Mucosa of stomach (tissue), 1 donor: ENCODE results near the gene NAA38.

ENCODE experiments used
- H3K27me3 ChIP-seq: one replicate; pipeline ENCODE4 v1.7.0; 2013; ENCODE audit warnings: mild to moderate bottlenecking, low read length; ENCODE audit not compliant: control insufficient read depth, insufficient read depth
- H3K36me3 ChIP-seq: one replicate; pipeline ENCODE4 v1.7.0; 2013; ENCODE audit warnings: low read length; ENCODE audit not compliant: control insufficient read depth, insufficient read depth
- H3K4me1 ChIP-seq: one replicate; pipeline ENCODE4 v1.7.0; 2013; ENCODE audit warnings: mild to moderate bottlenecking, low read length; ENCODE audit not compliant: control insufficient read depth, insufficient read depth
- H3K4me3 ChIP-seq: one replicate; pipeline ENCODE4 v1.7.0; 2013; ENCODE audit warnings: low read length
- H3K9ac ChIP-seq: one replicate; pipeline ENCODE4 v1.7.0; 2013; ENCODE audit warnings: mild to moderate bottlenecking, low read length, moderate library complexity
- H3K9me3 ChIP-seq: one replicate; pipeline ENCODE4 v1.7.0; 2013; ENCODE audit warnings: mild to moderate bottlenecking, low read length, moderate library complexity; ENCODE audit not compliant: control insufficient read depth
- donor health status: Pancreatic carcinoma.

Gene NAA38

GRCh38 chr17:7887038-7887481 lies 29.7 kb upstream of the NAA38 start:
- H3K4me3 ChIP-seq, result no peak overlapping the region
- no peaks in the 10 kb centered on the region for H3K9me3 ChIP-seq
- peaks cover 40% of the 10 kb centered on the region for H3K4me1 ChIP-seq
- H3K36me3 ChIP-seq, result peaks cover 5% of the 10 kb centered on the region
- H3K9ac ChIP-seq, result peak overlapping the region; percentile 79
- H3K27me3 ChIP-seq, result no peaks in the 10 kb centered on the region

GRCh38 chr17:7886227-7887037 lies 29.1 kb upstream of the NAA38 start:
- H3K4me1 ChIP-seq, result peaks cover 45% of the 10 kb centered on the region
- H3K9ac ChIP-seq, result peak overlapping the region; percentile 79
- H3K9me3 ChIP-seq, result no peaks in the 10 kb centered on the region
- H3K36me3 ChIP-seq, result peaks cover 5% of the 10 kb centered on the region
- H3K27me3 ChIP-seq, result no peaks in the 10 kb centered on the region
- peak overlapping the region; percentile 84 for H3K4me3 ChIP-seq

DNA sequence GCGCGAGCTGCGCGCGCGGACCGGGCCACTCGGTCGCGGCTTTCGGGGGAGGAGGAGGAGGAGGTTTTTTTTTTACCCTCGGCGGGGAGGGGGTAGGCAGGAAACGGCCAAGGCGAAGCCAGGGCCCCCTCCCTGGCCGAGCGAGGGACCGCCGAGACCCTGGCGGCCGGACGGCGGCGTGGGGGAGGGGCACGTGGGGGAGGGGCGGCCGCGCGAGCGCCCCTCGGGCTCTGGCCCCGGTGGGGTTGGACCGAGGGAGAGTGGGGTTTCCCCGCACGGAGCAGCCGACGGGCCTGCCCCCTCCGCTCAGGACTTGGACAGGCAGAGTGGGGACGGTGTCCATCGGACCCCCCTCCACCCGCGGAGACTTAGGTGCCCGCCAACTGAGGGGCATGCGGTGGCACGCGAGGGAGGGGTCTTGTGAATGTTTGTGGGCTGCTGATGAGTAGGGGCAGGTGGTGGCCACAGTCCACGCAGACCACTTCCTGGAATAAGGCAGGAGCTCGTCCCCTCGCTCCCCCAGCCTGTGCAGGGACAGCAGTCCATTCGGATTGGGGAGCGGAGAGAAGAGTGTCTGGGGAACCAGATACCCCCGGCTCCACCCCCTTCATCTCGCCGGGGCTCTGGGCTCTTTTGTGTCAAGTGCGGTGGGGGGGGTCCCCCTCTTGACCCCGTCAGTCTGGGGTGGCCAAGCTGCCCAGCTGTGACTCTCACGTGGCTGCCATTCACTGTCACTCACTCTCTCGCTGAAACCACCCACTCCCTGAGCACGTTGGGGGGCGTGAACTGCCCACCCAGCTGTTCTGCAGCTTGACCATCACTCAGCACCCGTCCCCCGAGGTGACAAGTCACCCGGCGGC lies 28.2 kb upstream of the NAA38 start:
- Histone ChIP-seq H3K36me3 (peaks cover under 1% of the 10 kb centered on the region), H3K9me3 (no peaks in the 10 kb centered on the region), H3K9ac (peak overlapping the region; percentile 79), H3K4me1 (peaks cover 45% of the 10 kb centered on the region), H3K4me3 (peak overlapping the region; percentile 84), H3K27me3 (no peaks in the 10 kb centered on the region)

DNA sequence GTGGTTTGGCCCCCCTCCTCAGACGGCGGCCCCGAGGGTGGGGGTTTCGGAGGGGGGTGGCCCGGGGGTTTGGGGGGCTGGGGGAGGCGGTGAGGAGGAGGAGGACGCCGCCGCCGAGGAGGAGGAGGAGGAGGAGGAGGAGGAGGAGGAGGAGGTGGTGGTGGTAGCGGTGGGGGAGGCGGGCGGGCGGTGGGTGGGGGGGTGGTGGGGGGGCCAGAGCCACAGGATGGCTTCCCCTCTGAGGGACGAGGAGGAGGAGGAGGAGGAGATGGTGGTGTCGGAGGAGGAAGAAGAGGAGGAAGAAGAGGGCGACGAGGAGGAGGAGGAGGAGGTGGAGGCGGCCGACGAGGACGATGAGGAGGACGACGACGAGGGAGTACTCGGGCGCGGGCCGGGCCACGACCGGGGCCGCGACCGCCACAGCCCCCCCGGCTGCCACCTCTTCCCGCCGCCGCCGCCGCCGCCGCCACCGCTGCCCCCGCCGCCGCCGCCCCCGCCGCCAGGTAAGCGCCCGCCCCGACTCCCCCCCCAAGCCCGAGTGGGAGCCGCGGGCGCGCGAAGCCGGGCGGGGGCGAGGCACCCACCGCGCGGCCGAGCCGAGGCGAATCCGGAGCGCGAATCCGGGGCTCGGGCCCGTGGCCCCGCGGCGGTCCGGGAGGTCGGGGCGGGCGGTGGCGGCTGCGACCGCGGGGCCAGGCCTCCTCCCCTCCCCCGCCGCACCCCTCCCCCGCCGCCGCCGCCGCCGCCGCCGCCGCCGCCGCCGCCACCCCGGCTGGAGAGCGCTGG lies 27.4 kb upstream of the NAA38 start:
- peaks cover 43% of the 10 kb centered on the region for H3K4me1 ChIP-seq
- H3K4me3 ChIP-seq, result no peak overlapping the region
- no peaks in the 10 kb centered on the region for H3K9me3 ChIP-seq
- H3K27me3 ChIP-seq, result no peaks in the 10 kb centered on the region
- no peaks in the 10 kb centered on the region for H3K36me3 ChIP-seq
- peak overlapping the region; percentile 79 for H3K9ac ChIP-seq

DNA sequence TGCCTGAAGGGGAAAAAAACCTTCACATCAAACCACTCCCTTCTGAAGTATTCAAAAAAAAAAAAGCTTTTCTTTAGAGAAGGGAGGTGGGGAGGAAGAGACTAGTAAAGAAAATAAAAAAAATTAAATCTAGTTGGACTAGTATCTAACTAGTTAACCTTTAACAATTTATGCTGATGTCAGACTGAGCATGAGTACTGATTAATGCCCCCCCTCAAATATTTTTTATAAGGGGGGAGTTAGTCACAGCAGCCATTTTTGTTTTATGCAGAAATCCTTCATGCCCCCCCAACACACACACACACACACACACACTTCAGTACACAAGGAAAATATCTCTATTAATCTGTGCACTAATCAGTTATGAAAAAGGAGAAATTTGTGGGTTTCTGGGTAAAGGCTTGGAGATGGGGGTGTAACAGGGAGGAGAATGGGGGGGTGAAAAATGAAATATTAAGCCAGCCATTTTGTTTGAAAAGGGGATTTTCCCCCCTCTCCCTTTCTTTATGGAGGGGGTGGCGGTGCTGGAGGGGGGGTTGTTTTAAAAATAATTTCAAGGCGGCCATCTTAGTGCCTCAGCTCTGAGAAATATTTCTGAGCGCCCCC lies 26.5 kb upstream of the NAA38 start:
- Histone ChIP-seq H3K9me3 (no peaks in the 10 kb centered on the region), H3K4me3 (no peak overlapping the region), H3K9ac (peak overlapping the region; percentile 42), H3K36me3 (no peaks in the 10 kb centered on the region), H3K4me1 (peaks cover 34% of the 10 kb centered on the region), H3K27me3 (no peaks in the 10 kb centered on the region)

DNA sequence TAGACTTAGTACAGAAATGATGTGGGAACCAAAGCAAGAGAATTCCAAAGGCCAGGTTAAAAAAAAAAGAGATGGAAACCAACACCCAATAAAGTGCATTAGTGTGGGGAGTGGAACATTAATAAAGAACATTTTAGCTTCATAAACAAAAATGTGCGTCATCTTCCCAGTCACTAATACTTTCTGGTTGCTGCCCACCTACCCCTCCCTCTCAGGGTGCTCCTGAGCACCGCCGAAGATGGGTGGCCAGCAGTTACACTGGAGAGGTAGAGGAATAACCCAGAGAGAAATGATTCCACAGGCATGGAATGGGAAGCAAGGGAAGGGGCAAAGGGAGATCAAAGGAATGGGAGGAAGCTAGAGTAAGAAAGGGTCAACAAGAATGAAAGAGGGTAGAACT lies 25.3 kb upstream of the NAA38 start:
- H3K9me3 ChIP-seq, result no peaks in the 10 kb centered on the region
- H3K9ac ChIP-seq, result no peak overlapping the region
- H3K27me3 ChIP-seq, result no peaks in the 10 kb centered on the region
- no peak overlapping the region for H3K4me3 ChIP-seq
- peaks cover 22% of the 10 kb centered on the region for H3K4me1 ChIP-seq
- H3K36me3 ChIP-seq, result no peaks in the 10 kb centered on the region

GRCh38 chr17:7882068-7882467 lies 24.7 kb upstream of the NAA38 start:
- Histone ChIP-seq H3K9me3 (no peaks in the 10 kb centered on the region), H3K36me3 (no peaks in the 10 kb centered on the region), H3K27me3 (no peaks in the 10 kb centered on the region), H3K4me3 (no peak overlapping the region), H3K4me1 (peaks cover 19% of the 10 kb centered on the region), H3K9ac (no peak overlapping the region)

GRCh38 chr17:7881276-7882054 lies 24.1 kb upstream of the NAA38 start:
- H3K9ac ChIP-seq, result no peak overlapping the region
- H3K36me3 ChIP-seq, result no peaks in the 10 kb centered on the region
- peaks cover 13% of the 10 kb centered on the region for H3K4me1 ChIP-seq
- H3K9me3 ChIP-seq, result no peaks in the 10 kb centered on the region
- H3K27me3 ChIP-seq, result no peaks in the 10 kb centered on the region
- no peak overlapping the region for H3K4me3 ChIP-seq

DNA sequence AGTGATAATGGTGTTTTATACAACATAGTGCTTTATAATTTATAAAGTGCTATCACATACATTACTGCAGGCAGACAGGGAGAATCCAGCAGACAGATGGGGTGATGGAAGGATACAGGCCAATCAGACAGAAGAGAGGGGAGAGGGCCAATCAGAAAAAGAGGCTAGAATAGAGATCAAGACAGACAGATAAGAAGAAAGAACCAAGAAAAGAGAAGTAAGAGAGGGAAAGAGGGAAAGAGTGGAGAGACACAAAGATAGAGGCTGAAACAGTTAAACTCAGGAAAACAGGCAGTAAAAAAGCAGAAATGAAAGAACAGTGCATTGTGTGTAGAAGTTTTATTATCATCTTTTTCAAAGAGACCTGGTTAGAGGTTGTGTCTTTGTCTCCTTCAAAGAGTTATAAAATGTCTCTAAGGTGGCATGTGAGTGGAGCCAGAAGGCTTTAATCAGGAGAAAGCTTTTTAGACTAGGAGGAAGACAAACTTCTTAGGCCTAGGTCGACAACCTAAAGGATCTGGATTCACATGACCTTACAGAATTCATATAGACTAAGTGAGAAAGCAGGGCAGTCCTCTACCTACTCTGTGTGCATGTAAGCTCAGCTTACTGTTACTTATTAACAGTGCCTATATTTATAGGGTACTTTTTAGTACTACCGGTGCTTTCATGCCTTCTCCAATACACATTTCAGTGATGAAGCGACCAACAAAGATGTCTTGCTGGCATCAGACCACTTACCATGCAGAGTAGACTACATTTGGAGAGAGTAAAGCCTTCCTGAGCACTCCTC lies 22.9 kb upstream of the NAA38 start:
- H3K4me3 ChIP-seq, result no peak overlapping the region
- H3K9ac ChIP-seq, result no peak overlapping the region
- peaks cover 6% of the 10 kb centered on the region for H3K4me1 ChIP-seq
- H3K27me3 ChIP-seq, result no peaks in the 10 kb centered on the region
- no peaks in the 10 kb centered on the region for H3K36me3 ChIP-seq
- H3K9me3 ChIP-seq, result no peaks in the 10 kb centered on the region

- H3K9me3 ChIP-seq, result no peaks in the 10 kb centered on the region
- H3K4me3 ChIP-seq, result no peak overlapping the region
- no peaks in the 10 kb centered on the region for H3K27me3 ChIP-seq
- H3K9ac ChIP-seq, result no peak overlapping the region
- no peaks in the 10 kb centered on the region for H3K36me3 ChIP-seq
- peaks cover 6% of the 10 kb centered on the region for H3K4me1 ChIP-seq
These were observed 20.9 kb upstream of the NAA38 start for GRCh38 chr17:7878234-7878633.
